ENCODE measurements around the gene TDRD7.
"Not testable (repeated sequence)": the region's sequence is repeated elsewhere in the genome, so short reads cannot be mapped to it uniquely, and the experiment has no call there.

The TDRD7 gene

GRCh38 chr9:97427885-97428284 lies 16.0 kb downstream of the TDRD7 start:
- DNase-seq, result no peak
- TF ChIP-seq GATA1 (IDR thresholded peaks at IDR 0.05; ENCODE audit: low read depth, low read length), result no peak
- no peak for TF ChIP-seq POLR2A (IDR thresholded peaks at IDR 0.05; ENCODE audit: low read length)

GRCh38 chr9:97430316-97431043 lies 18.6 kb downstream of the TDRD7 start:
- TF ChIP-seq GATA1 (IDR thresholded peaks at IDR 0.05; ENCODE audit: low read depth, low read length) (no peak), POLR2A (IDR thresholded peaks at IDR 0.05; ENCODE audit: low read length) (no peak)
- no peak for DNase-seq

- DNase-seq, result no peak
- TF ChIP-seq POLR2A (IDR thresholded peaks at IDR 0.05; ENCODE audit: low read length), result no peak
- no peak for TF ChIP-seq GATA1 (IDR thresholded peaks at IDR 0.05; ENCODE audit: low read depth, low read length)
Observed at GRCh38 chr9:97431044-97431441, 19.1 kb downstream of the TDRD7 start.

GRCh38 chr9:97431549-97432143 lies 19.8 kb downstream of the TDRD7 start:
- DNase-seq, result no peak
- TF ChIP-seq GATA1 (IDR thresholded peaks at IDR 0.05; ENCODE audit: low read depth, low read length) (no peak), POLR2A (IDR thresholded peaks at IDR 0.05; ENCODE audit: low read length) (no peak)

- no peak for DNase-seq
- no peak for TF ChIP-seq GATA1 (IDR thresholded peaks at IDR 0.05; ENCODE audit: low read depth, low read length)
Observed at GRCh38 chr9:97437051-97437600, 25.2 kb downstream of the TDRD7 start.

- DNase-seq, result no peak
- TF ChIP-seq POLR2A (IDR thresholded peaks at IDR 0.05; ENCODE audit: low read length), result no peak
- TF ChIP-seq GATA1 (IDR thresholded peaks at IDR 0.05; ENCODE audit: low read depth, low read length), result no peak
Observed at GRCh38 chr9:97438257-97438656, 26.4 kb downstream of the TDRD7 start.

- DNase-seq, result no peak
- TF ChIP-seq POLR2A (IDR thresholded peaks at IDR 0.05; ENCODE audit: low read length) (no peak), GATA1 (IDR thresholded peaks at IDR 0.05; ENCODE audit: low read depth, low read length) (no peak)
Observed at GRCh38 chr9:97438666-97439065, 26.8 kb downstream of the TDRD7 start.

GRCh38 chr9:97440160-97440559 lies 28.3 kb downstream of the TDRD7 start:
- TF ChIP-seq POLR2A (IDR thresholded peaks at IDR 0.05; ENCODE audit: low read length), result no peak
- TF ChIP-seq GATA1 (IDR thresholded peaks at IDR 0.05; ENCODE audit: low read depth, low read length), result no peak
- DNase-seq, result no peak

GRCh38 chr9:97441729-97442128 lies 29.8 kb downstream of the TDRD7 start:
- TF ChIP-seq GATA1 (IDR thresholded peaks at IDR 0.05; ENCODE audit: low read depth, low read length) (no peak), POLR2A (IDR thresholded peaks at IDR 0.05; ENCODE audit: low read length) (no peak)
- DNase-seq, result no peak

- no peak for TF ChIP-seq POLR2A (IDR thresholded peaks at IDR 0.05; ENCODE audit: low read length)
- no peak for TF ChIP-seq GATA1 (IDR thresholded peaks at IDR 0.05; ENCODE audit: low read depth, low read length)
- DNase-seq, result no peak
Observed at GRCh38 chr9:97445119-97445701, 33.3 kb downstream of the TDRD7 start.

- DNase-seq, result no peak
- TF ChIP-seq POLR2A (IDR thresholded peaks at IDR 0.05; ENCODE audit: low read length) (no peak), GATA1 (IDR thresholded peaks at IDR 0.05; ENCODE audit: low read depth, low read length) (no peak)
Observed at GRCh38 chr9:97447001-97447400, 35.1 kb downstream of the TDRD7 start.

- not testable (repeated sequence) for DNase-seq
Observed at GRCh38 chr9:97453573-97453972, 41.7 kb downstream of the TDRD7 start.

- not testable (repeated sequence) for DNase-seq
Observed at GRCh38 chr9:97456841-97457240, 44.9 kb downstream of the TDRD7 start.

GRCh38 chr9:97459326-97459725 lies 47.4 kb downstream of the TDRD7 start:
- no peak for TF ChIP-seq GATA1 (IDR thresholded peaks at IDR 0.05; ENCODE audit: low read depth, low read length)
- DNase-seq, result no peak

GRCh38 chr9:97462159-97462558 lies 50.3 kb downstream of the TDRD7 start:
- no peak for TF ChIP-seq GATA1 (IDR thresholded peaks at IDR 0.05; ENCODE audit: low read depth, low read length)
- no peak for TF ChIP-seq POLR2A (IDR thresholded peaks at IDR 0.05; ENCODE audit: low read length)
- DNase-seq, result no peak

Measured in erythroblast (primary cell).